Measurements from ENCODE around the gene PLAAT1. TPM values are rescaled to one million over a fixed set of nuclear protein-coding genes. Genes with fewer than 3 reads are reported as not detected.
A peak's percentile ranks its signal among the peaks of the same experiment; 100 is the strongest.

The PLAAT1 gene
- total and polyA plus RNA-seq, 4 donors: 9.3 to 15.7 (median 10.6) TPM

DNA sequence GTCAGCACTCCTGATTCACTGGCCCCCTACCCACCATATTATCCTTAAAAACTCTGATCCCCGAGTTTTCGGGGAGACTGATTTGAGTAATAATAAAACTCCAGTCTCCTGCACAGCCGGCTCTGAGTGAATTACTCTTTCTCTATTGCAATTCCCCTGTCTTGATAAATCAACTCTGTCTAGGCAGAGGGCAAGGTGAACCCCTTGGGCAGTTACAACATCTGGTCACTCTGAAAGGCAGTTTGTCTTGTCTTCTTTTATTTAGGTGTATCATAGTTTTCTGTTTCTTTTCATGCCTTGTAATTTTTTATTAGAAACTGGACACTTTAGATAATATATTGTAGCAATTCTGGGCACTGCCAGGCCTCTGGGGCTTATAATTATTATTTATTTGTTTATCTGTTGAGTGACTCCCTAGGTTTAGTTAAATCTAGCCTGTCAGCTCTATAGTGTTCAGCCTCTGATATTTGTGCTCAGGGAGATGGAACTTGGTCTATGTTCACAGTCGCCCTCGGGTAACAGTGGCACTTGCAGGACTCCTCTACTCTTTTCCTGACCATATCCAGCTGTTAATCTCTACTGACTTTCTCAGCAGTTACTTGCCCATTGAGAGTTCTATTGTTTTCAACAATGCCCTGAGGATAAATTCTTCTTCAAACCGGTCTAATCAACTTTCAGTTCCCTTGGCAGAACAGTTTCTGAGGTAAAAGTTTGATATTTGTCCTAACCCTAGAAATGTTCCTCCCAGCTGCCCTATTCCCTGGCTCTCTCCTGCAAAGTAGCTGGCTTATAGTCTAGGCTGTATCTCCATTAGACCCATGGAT, 15.5 kb upstream of the PLAAT1 start:
- Histone ChIP-seq H3K4me1 (ENCODE audit: control insufficient read depth, insufficient read depth, low read length) (peaks cover 3% of the 10 kb centered on the region), H3K36me3 (ENCODE audit: control insufficient read depth, insufficient read depth, low read length) (no peaks in the 10 kb centered on the region), H3K27ac (ENCODE audit: low read depth, low read length) (no peak overlapping the region), H3K4me3 (ENCODE audit: low read depth, low read length) (no peak overlapping the region), H3K27me3 (ENCODE audit: control insufficient read depth, insufficient read depth, low read length) (no peaks in the 10 kb centered on the region), H3K9me3 (ENCODE audit: control insufficient read depth, insufficient read depth, low read length) (no peaks in the 10 kb centered on the region)
- no peak for DNase-seq (ENCODE audit: low read depth in 4 of 6, low spot score in 6 of 6)
- 50% methylated on average over 2 of the region's 6 CpGs for whole genome bisulfite sequencing (ENCODE audit: insufficient coverage)

DNA sequence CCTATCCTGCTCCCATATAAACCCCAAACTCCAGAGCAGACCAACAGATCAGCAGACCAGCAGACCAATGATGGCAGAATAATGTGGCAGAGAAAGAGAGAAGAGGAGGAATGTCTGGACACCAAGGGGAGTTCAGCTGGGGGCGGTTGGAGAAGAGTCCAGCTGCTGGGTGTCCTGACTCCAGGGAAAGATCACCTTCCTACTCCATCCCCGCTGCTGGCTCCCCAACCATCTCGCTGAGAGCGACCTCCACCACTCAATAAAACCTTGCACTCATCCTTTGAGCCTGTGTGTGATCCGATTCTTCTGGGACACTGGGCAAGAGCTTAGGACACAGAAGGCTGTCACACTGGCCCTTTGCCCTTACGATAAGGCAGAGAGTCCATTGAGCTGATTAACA, 12.8 kb upstream of the PLAAT1 start:
- H3K4me1 ChIP-seq (ENCODE audit: control insufficient read depth, insufficient read depth, low read length): peaks cover 3% of the 10 kb centered on the region
- DNase-seq (ENCODE audit: low read depth in 4 of 6, low spot score in 6 of 6): no peak
- 89% methylated on average over 6 of the region's 6 CpGs for WGBS (ENCODE audit: insufficient coverage)
- no peak overlapping the region for H3K27ac ChIP-seq (ENCODE audit: low read depth, low read length)
- H3K4me3 ChIP-seq (ENCODE audit: low read depth, low read length): no peak overlapping the region
- no peaks in the 10 kb centered on the region for H3K9me3 ChIP-seq (ENCODE audit: control insufficient read depth, insufficient read depth, low read length)
- no peaks in the 10 kb centered on the region for H3K27me3 ChIP-seq (ENCODE audit: control insufficient read depth, insufficient read depth, low read length)
- no peaks in the 10 kb centered on the region for H3K36me3 ChIP-seq (ENCODE audit: control insufficient read depth, insufficient read depth, low read length)

DNA sequence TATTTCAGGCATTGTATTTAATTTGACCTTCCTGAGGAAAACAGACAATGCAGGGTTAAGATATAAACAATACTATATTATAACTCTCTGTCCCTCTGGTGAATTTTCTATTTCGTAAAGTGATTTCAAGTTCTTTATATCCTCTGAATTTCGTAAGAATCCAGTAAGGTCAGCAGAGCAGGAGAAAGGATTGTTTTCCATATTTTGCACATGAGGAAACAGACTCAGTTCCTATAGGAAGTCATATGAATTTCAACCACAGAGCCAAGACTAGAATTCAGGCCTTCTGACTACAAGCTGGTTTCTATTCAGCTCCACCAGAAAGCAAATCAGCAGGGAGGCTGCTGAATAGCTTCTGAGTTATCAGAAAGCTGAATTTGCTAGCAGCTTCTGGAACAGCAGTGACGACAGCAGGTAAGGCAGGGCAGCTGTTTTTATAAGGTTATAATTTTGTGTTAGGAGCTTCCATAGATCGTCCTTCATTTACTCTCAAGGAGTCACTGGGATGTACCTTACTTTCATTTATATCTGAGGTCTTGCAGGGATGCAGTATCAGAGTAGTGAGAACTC, 11.1 kb upstream of the PLAAT1 start:
- peak in 1 of 6 donors; percentile 67 for DNase-seq (ENCODE audit: low read depth in 4 of 6, low spot score in 6 of 6)
- no peak overlapping the region for H3K4me3 ChIP-seq (ENCODE audit: low read depth, low read length)

DNA sequence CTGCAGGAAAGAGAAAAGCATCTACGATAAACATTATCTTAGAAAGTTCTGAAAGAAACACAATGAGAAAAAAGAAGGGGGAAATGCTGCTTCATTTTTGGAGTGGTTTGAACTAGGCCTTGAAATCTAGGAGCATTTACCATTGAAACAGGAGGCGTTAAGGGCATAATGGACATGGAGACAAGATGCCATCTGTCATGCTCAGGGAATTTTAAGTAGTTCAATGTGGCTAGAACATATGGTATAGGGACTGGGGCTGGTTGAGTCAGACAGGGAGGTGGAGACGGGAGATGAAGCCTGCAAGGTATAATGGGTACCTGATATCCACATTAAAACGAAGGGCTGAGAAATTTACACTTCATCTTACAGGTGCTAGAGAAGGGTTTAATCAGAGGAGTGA, 10.4 kb upstream of the PLAAT1 start:
- WGBS (ENCODE audit: insufficient coverage): 44% methylated on average over 2 of the region's 4 CpGs

More for the DNA sequence above, 11.1 kb upstream of the PLAAT1 start:
- H3K36me3 ChIP-seq (ENCODE audit: control insufficient read depth, insufficient read depth, low read length): no peaks in the 10 kb centered on the region
- no peaks in the 10 kb centered on the region for H3K9me3 ChIP-seq (ENCODE audit: control insufficient read depth, insufficient read depth, low read length)
- no peak overlapping the region for H3K27ac ChIP-seq (ENCODE audit: low read depth, low read length)
- peaks cover 3% of the 10 kb centered on the region for H3K4me1 ChIP-seq (ENCODE audit: control insufficient read depth, insufficient read depth, low read length)
- no peaks in the 10 kb centered on the region for H3K27me3 ChIP-seq (ENCODE audit: control insufficient read depth, insufficient read depth, low read length)
- 67% methylated on average over 1 of the region's 4 CpGs for whole genome bisulfite sequencing (ENCODE audit: insufficient coverage)

DNA sequence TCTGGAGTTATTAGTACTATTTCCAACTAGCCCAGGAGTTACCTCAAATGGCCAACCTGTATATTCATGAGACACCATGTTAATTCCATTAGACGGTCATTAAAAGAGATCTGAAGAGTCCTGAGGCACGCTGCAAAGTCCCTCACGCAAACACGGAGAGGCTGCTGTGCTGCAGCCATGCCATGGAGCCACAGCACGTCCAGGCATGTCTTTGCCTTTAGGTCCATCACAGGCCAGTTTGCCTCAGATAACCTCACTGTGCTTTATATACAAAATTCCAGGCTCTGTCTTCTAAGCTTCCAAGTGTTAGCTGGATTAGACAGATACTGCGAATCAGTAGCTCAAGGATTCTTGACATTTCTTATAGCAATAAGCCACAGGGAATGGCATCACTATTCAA, 9.8 kb upstream of the PLAAT1 start:
- peaks cover 3% of the 10 kb centered on the region for H3K4me1 ChIP-seq (ENCODE audit: control insufficient read depth, insufficient read depth, low read length)
- no peaks in the 10 kb centered on the region for H3K9me3 ChIP-seq (ENCODE audit: control insufficient read depth, insufficient read depth, low read length)
- 81% methylated on average over 5 of the region's 6 CpGs for WGBS (ENCODE audit: insufficient coverage)
- no peaks in the 10 kb centered on the region for H3K27me3 ChIP-seq (ENCODE audit: control insufficient read depth, insufficient read depth, low read length)
- H3K27ac ChIP-seq (ENCODE audit: low read depth, low read length): no peak overlapping the region
- DNase-seq (ENCODE audit: low read depth in 4 of 6, low spot score in 6 of 6): no peak
- no peaks in the 10 kb centered on the region for H3K36me3 ChIP-seq (ENCODE audit: control insufficient read depth, insufficient read depth, low read length)
- H3K4me3 ChIP-seq (ENCODE audit: low read depth, low read length): no peak overlapping the region

More for the DNA sequence above, 10.4 kb upstream of the PLAAT1 start:
- no peak overlapping the region for H3K27ac ChIP-seq (ENCODE audit: low read depth, low read length)
- H3K4me1 ChIP-seq (ENCODE audit: control insufficient read depth, insufficient read depth, low read length): peaks cover 3% of the 10 kb centered on the region
- no peak overlapping the region for H3K4me3 ChIP-seq (ENCODE audit: low read depth, low read length)
- DNase-seq (ENCODE audit: low read depth in 4 of 6, low spot score in 6 of 6): peak in 2 of 6 donors; percentile 37 to 72
- H3K9me3 ChIP-seq (ENCODE audit: control insufficient read depth, insufficient read depth, low read length): no peaks in the 10 kb centered on the region
- H3K27me3 ChIP-seq (ENCODE audit: control insufficient read depth, insufficient read depth, low read length): no peaks in the 10 kb centered on the region
- H3K36me3 ChIP-seq (ENCODE audit: control insufficient read depth, insufficient read depth, low read length): no peaks in the 10 kb centered on the region

DNA sequence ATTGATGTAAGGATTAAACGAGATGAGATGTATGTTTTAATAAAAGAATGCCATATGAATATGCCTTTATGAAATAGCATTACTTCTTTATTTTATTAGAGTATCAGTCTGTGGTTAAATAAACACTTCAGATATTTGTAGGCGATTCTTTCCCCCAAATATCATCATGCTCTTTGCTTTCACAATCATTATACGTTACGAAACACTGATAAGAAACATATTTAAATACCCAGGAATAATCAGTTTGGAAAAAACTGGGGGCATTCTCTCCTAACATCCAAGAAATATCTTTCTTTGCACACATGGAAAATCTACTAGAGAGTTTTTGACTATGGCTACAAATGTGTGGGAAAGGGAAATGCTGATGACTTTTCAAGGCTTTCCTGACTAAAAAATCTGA, 4.4 kb upstream of the PLAAT1 start:
- no peak for DNase-seq (ENCODE audit: low read depth in 4 of 6, low spot score in 6 of 6)
- Histone ChIP-seq H3K4me1 (ENCODE audit: control insufficient read depth, insufficient read depth, low read length) (peaks cover 4% of the 10 kb centered on the region), H3K27me3 (ENCODE audit: control insufficient read depth, insufficient read depth, low read length) (no peaks in the 10 kb centered on the region), H3K4me3 (ENCODE audit: low read depth, low read length) (no peak overlapping the region), H3K27ac (ENCODE audit: low read depth, low read length) (no peak overlapping the region), H3K9me3 (ENCODE audit: control insufficient read depth, insufficient read depth, low read length) (no peaks in the 10 kb centered on the region), H3K36me3 (ENCODE audit: control insufficient read depth, insufficient read depth, low read length) (no peaks in the 10 kb centered on the region)
- WGBS (ENCODE audit: insufficient coverage): no CpG with 5 or more reads among the region's 4 CpGs

DNA sequence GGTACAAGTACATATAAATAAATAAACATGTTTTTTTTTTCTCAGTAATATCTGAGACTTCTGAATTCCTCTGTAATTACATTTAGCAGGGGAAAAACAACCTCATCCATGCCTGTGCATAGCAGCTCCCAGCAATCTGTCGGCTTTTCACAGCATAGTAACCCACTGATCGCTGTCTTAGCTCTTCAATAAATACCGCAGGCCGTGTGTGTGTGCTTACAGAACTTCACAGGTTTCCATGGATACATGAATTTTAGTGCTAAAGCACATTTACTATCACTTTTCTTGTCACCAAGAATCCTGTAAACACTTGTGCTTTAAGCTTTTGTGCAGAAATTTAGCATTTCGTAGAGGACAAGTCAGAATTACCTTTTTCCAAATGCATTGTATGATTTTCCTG, 4.0 kb upstream of the PLAAT1 start:
- peaks cover 4% of the 10 kb centered on the region for H3K4me1 ChIP-seq (ENCODE audit: control insufficient read depth, insufficient read depth, low read length)
- no peaks in the 10 kb centered on the region for H3K36me3 ChIP-seq (ENCODE audit: control insufficient read depth, insufficient read depth, low read length)
- H3K27me3 ChIP-seq (ENCODE audit: control insufficient read depth, insufficient read depth, low read length): no peaks in the 10 kb centered on the region
- WGBS (ENCODE audit: insufficient coverage): 24% methylated on average over 3 of the region's 5 CpGs
- no peak overlapping the region for H3K4me3 ChIP-seq (ENCODE audit: low read depth, low read length)
- no peaks in the 10 kb centered on the region for H3K9me3 ChIP-seq (ENCODE audit: control insufficient read depth, insufficient read depth, low read length)
- H3K27ac ChIP-seq (ENCODE audit: low read depth, low read length): no peak overlapping the region
- DNase-seq (ENCODE audit: low read depth in 4 of 6, low spot score in 6 of 6): peak in 2 of 6 donors; percentile 83 to 90

DNA sequence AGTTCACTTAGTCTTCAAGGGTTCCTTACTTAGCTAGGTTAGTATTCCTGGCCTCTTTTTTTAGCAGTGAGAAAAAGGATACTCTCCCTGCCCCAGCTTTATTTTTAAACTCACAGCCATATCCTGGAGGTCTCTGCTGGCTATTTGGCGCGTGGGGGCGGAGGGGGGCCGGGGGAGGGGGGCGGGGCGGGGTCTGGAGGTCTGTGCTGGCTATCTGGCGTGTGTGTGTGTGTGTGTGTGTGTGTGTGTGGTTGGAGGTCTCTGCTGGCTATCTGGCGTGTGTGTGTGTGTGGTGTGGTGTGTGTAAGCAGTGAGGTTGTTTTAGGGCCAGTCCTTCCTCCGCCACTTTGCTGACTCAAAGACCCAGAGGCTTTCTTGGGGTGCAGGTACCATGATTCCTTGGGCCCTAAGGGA, 579 bp upstream of the PLAAT1 start:
- Histone ChIP-seq H3K27ac (ENCODE audit: low read depth, low read length) (no peak overlapping the region), H3K9me3 (ENCODE audit: control insufficient read depth, insufficient read depth, low read length) (no peaks in the 10 kb centered on the region), H3K4me3 (ENCODE audit: low read depth, low read length) (peak overlapping the region; percentile 70), H3K4me1 (ENCODE audit: control insufficient read depth, insufficient read depth, low read length) (peaks cover 4% of the 10 kb centered on the region), H3K27me3 (ENCODE audit: control insufficient read depth, insufficient read depth, low read length) (no peaks in the 10 kb centered on the region), H3K36me3 (ENCODE audit: control insufficient read depth, insufficient read depth, low read length) (no peaks in the 10 kb centered on the region)
- WGBS (ENCODE audit: insufficient coverage): 3% methylated on average over 3 of the region's 9 CpGs
- peak in 1 of 6 donors; percentile 9 for DNase-seq (ENCODE audit: low read depth in 4 of 6, low spot score in 6 of 6)

DNA sequence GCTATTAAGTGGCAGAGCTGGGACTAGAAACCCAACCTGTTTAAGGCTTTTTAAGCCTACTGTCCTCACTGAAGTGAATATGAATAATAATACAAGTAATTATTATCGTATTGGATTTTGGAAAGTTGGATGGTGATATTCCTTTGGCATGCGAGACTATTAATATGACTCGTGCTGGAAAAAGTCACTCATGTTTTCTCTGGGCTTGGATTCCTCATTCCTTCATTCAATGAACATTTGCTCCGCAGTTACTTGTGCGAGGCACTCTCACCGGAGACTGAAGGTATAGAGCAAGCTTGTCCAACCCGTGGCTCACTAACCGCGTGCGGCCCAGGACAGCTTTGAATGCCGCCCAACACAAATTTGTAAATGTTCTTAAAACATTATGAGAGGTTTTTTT, 694 bp downstream of the PLAAT1 start:
- peak overlapping the region; percentile 4 for H3K27ac ChIP-seq (ENCODE audit: low read depth, low read length)

DNA sequence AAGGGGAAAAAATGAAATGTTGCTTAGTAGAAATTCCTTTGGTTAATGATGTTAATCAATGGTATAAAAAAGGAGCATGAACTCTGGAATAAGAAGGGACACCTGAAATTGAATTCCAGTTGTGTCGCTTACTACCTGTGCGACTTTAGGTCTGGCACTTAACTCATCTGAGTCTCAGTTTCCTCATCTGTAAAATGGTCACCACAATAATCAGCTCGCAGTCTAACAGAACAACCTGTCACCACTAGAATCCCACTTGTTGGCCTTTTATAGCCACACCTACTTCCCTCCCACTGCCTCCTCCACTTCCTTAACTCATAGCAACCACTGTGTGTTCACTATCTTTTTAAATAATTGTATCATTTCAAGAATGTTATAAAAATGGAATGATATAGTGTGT, 2.5 kb downstream of the PLAAT1 start:
- H3K4me3 ChIP-seq (ENCODE audit: low read depth, low read length): no peak overlapping the region
- H3K9me3 ChIP-seq (ENCODE audit: control insufficient read depth, insufficient read depth, low read length): peaks cover 4% of the 10 kb centered on the region
- H3K4me1 ChIP-seq (ENCODE audit: control insufficient read depth, insufficient read depth, low read length): peaks cover 4% of the 10 kb centered on the region
- no peak for DNase-seq (ENCODE audit: low read depth in 4 of 6, low spot score in 6 of 6)
- H3K27me3 ChIP-seq (ENCODE audit: control insufficient read depth, insufficient read depth, low read length): no peaks in the 10 kb centered on the region
- H3K27ac ChIP-seq (ENCODE audit: low read depth, low read length): no peak overlapping the region
- WGBS (ENCODE audit: insufficient coverage): 92% methylated on average over 3 of the region's 3 CpGs
- no peaks in the 10 kb centered on the region for H3K36me3 ChIP-seq (ENCODE audit: control insufficient read depth, insufficient read depth, low read length)

More for the DNA sequence above, 694 bp downstream of the PLAAT1 start:
- Histone ChIP-seq H3K4me3 (ENCODE audit: low read depth, low read length) (peak overlapping the region; percentile 51), H3K36me3 (ENCODE audit: control insufficient read depth, insufficient read depth, low read length) (no peaks in the 10 kb centered on the region), H3K9me3 (ENCODE audit: control insufficient read depth, insufficient read depth, low read length) (no peaks in the 10 kb centered on the region), H3K4me1 (ENCODE audit: control insufficient read depth, insufficient read depth, low read length) (peaks cover 4% of the 10 kb centered on the region), H3K27me3 (ENCODE audit: control insufficient read depth, insufficient read depth, low read length) (no peaks in the 10 kb centered on the region)
- WGBS (ENCODE audit: insufficient coverage): 80% methylated on average over 1 of the region's 11 CpGs
- DNase-seq (ENCODE audit: low read depth in 4 of 6, low spot score in 6 of 6): peak in 1 of 6 donors; percentile 12
